Left lung (tissue), 10 donors: ENCODE measurements around the gene BTN2A1. TPM values are rescaled to one million over a fixed set of nuclear protein-coding genes. Genes with fewer than 3 reads are reported as not detected.
"Not testable (repeated sequence)": the region's sequence is repeated elsewhere in the genome, so short reads cannot be mapped to it uniquely, and the experiment has no call there.

Source experiments
- ATAC-seq: fragments of 200-7000 bp; cut with Tn5 transposase; one replicate; pipeline ENCODE4 v1.9.1; 2020; ENCODE audit warnings: moderate library complexity
- DNase-seq, 4 donors: peaks; one replicate each; pipeline ENCODE4 v3.0.0-alpha.2; 2013 to 2020
- H3K27ac ChIP-seq, 2 donors: fragments of 200-600 bp; sonication (generic) in 1 of 2; one replicate each; pipeline versions ENCODE4 v1.5.0 to v1.8.0; 2020 to 2021
- H3K27me3 ChIP-seq, 2 donors: fragments of 200-600 bp; sonication (generic) in 1 of 2; one replicate each; pipeline versions ENCODE4 v1.5.0 to v1.8.0; 2020 to 2021
- H3K36me3 ChIP-seq, 2 donors: fragments of 200-600 bp; sonication (generic) in 1 of 2; one replicate each; pipeline versions ENCODE4 v1.5.0 to v1.8.0; 2020 to 2021
- H3K4me1 ChIP-seq, 2 donors: fragments of 200-600 bp; one replicate each; pipeline ENCODE4 v1.8.0; 2021
- H3K4me3 ChIP-seq, 2 donors: fragments of 200-600 bp; sonication (generic) in 1 of 2; one replicate each; pipeline versions ENCODE4 v1.5.0 to v1.8.0; 2020 to 2021; ENCODE audit warnings: mild to moderate bottlenecking in 1 of 2
- H3K9me3 ChIP-seq, 2 donors: fragments of 200-600 bp; sonication (generic) in 1 of 2; one replicate each; pipeline versions ENCODE4 v1.5.0 to v1.8.0; 2020 to 2021
- CTCF ChIP-seq, 2 donors: fragments of 200-600 bp; sonication (generic) in 1 of 2; IDR thresholded peaks; one replicate each; pipeline versions ENCODE4 v1.5.0 to v1.8.0; 2021; ENCODE audit warnings: antibody characterized with exemption in 2 of 2
- intact Hi-C, 2 donors: fragments of 100-400 bp; cut with DNase I; formaldehyde crosslinking; loops; one replicate each; pipeline versions ENCODE4 v1.11.2 to v1.14.2; 2022
- polyA plus RNA-seq, 6 donors: library from polyadenylated mRNA; unstranded; fragments of 120-200 nt; gene quantifications; one replicate each; pipeline ENCODE4 v1.2.1, GENCODE V29; 2013; ENCODE audit not compliant: insufficient read length in 6 of 6
- total RNA-seq, 2 donors: library from RNA; stranded (reverse); fragmentation: NEBNext Ultra II Directional; extraction: Animal tissue kit (Norgen Biotek cat#: 25700); gene quantifications; one replicate each; pipeline ENCODE4 v1.2.1, GENCODE V29; 2021
- donor health status: DM: no; HTN: yes; CAD: no.
- donor health status: DM: no; HTN: no; CAD: no.

The BTN2A1 gene
- total and polyA plus RNA-seq, 8 donors = 17.5 to 48.6 (median 41.9) TPM

GRCh38 chr6:26432627-26433201, 25.0 kb upstream of the BTN2A1 start:
- peaks cover 0 to 14% of the 10 kb centered on the region in 2 donors for H3K9me3 ChIP-seq
- H3K27ac ChIP-seq = no peak overlapping the region
- H3K4me3 ChIP-seq = no peak overlapping the region
- H3K36me3 ChIP-seq = peaks cover 0 to 35% of the 10 kb centered on the region in 2 donors
- DNase-seq = no peak
- ATAC-seq = no peak
- H3K27me3 ChIP-seq = no peaks in the 10 kb centered on the region
- no peak for TF ChIP-seq CTCF (IDR thresholded peaks at IDR 0.05)
- H3K4me1 ChIP-seq = no peaks in the 10 kb centered on the region
- intact Hi-C loops = no loop called here

DNA sequence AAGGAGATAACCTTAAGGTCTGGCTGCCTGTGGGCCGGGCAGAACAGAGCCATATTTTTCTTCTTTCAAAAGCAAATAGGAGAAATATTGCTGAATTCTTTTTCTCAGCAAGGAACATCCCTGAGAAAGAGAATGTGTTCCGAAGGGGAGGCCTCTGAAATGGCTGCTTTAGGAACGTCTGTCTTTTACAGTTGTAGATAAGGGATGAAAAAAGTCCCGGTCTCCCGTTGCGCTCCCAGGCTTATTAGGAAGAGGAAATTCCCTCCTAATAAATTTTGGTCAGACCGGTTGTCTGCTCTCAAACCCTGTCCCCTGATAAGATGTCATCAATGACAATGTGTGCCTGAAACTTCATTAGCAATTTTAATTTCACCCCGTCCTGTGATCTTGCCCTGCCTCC, 24.1 kb upstream of the BTN2A1 start:
- H3K4me1 ChIP-seq, H3K4me3 ChIP-seq, H3K27ac ChIP-seq, DNase-seq, H3K27me3 ChIP-seq, intact Hi-C loops, ATAC-seq: not testable (repeated sequence)
- H3K9me3 ChIP-seq = peaks cover 0 to 14% of the 10 kb centered on the region in 2 donors
- peaks cover 0 to 25% of the 10 kb centered on the region in 2 donors for H3K36me3 ChIP-seq

- TF ChIP-seq CTCF (IDR thresholded peaks at IDR 0.05) = no peak
- Histone ChIP-seq H3K4me1 (peaks cover 7 to 12% of the 10 kb centered on the region in 2 donors), H3K27ac (no peak overlapping the region), H3K36me3 (peaks cover 0 to 8% of the 10 kb centered on the region in 2 donors), H3K27me3 (no peaks in the 10 kb centered on the region), H3K4me3 (no peak overlapping the region), H3K9me3 (peaks cover 0 to 14% of the 10 kb centered on the region in 2 donors)
- no peak for ATAC-seq
- DNase-seq = no peak
- intact Hi-C loops = no loop called here
Observed at GRCh38 chr6:26436018-26436417, 21.7 kb upstream of the BTN2A1 start.

DNA sequence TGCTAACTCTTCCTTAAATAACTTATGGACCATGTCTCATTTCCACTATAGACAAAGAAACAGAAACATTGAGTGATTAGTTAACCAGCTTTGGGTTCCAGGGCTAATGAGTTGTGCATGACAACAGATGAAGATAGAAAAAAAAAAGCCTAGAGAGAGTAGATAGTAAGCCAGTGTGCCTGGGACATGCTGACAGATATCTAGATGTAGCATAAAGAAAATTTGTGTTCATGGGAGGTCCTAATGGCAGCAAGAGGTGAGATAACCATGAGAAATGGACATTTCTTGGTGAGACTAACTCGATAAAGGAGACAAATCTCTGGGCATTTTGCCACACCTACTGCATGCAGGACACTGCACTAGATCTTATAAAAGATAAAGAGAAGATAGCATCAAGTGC, 20.2 kb upstream of the BTN2A1 start:
- ATAC-seq = no peak
- no peak for DNase-seq
- TF ChIP-seq CTCF (IDR thresholded peaks at IDR 0.05) = no peak
- Histone ChIP-seq H3K36me3 (no peaks in the 10 kb centered on the region), H3K27ac (no peak overlapping the region), H3K27me3 (no peaks in the 10 kb centered on the region), H3K4me3 (no peak overlapping the region), H3K9me3 (peaks cover 0 to 14% of the 10 kb centered on the region in 2 donors), H3K4me1 (peaks cover 7 to 27% of the 10 kb centered on the region in 2 donors)
- intact Hi-C loops = no loop called here

GRCh38 chr6:26438000-26438399, 19.8 kb upstream of the BTN2A1 start:
- DNase-seq (no peak), ATAC-seq (no peak)
- intact Hi-C loops = no loop called here
- Histone ChIP-seq H3K27me3 (no peaks in the 10 kb centered on the region), H3K9me3 (peaks cover 0 to 13% of the 10 kb centered on the region in 2 donors), H3K4me3 (no peak overlapping the region), H3K36me3 (no peaks in the 10 kb centered on the region), H3K4me1 (peaks cover 7 to 28% of the 10 kb centered on the region in 2 donors), H3K27ac (no peak overlapping the region)
- no peak for TF ChIP-seq CTCF (IDR thresholded peaks at IDR 0.05)
